Stimulated activated CD4-positive, alpha-beta T cell treated with anti-CD3 and anti-CD28 coated beads, Interleukin-12 subunit alpha, Interleukin-12 subunit beta, amount 100 ng/mL, for 4 hours (primary cell): ENCODE results near the gene PNMT.

Experiments used
- DNase-seq: peaks from one replicate; pipeline ENCODE4 v3.0.0-alpha.2; 2020

The PNMT gene

GRCh38 chr17:39655105-39655504 is 13.1 kb upstream of the PNMT start:
- no peak for DNase-seq

GRCh38 chr17:39658346-39658745 is 9.9 kb upstream of the PNMT start:
- DNase-seq = no peak

DNA sequence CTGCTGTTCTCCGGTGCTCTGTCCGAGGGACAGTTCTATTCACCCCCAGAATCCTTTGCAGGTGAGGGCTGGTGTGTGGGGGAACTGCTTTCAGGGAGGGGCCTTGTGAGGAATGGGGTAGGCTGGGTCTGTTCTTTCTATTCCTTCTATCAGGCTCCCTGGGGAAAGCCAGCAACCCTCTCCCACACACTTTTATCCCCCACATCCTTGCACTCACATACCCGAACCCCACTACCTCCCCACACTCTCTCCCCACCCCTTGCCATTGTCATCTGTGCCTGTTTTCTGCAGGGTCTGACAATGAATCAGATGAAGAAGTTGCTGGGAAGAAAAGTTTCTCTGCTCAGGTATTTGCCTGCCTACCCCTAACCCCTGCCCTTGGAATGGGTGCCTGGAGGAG is 9.5 kb upstream of the PNMT start:
- no peak for DNase-seq

DNA sequence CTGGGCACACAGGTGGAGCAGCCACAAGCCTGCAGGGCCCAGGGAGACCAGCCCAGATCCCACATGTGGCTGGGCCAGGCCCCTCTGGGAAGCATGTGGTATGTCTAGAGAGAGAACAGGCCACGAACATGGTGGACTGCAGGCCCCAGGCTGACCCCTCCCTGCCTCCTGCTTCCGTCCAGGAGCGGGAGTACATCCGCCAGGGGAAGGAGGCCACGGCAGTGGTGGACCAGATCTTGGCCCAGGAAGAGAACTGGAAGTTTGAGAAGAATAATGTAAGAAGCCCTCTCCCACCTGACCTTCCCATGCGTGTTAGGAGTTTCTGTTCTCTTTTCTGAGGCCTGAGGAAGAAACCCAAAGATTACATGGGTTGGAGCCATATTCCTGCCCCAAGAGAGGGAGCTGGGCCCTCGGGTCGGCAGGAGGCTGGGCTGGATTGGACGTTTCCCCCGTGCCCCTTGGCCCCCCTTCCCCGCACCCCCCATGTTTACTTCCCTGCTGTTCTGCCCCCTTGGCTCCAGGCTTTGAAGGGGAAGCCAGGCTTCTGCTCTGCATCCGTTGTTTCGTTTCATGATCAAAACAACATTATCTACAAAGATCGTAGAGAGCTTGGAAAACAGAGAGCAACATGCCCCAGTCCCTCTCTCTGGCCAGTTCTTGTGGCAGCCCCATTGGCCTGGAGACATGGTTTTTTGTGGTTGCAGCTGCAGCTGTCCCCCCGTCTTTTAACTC is 8.8 kb upstream of the PNMT start:
- DNase-seq = no peak

DNA sequence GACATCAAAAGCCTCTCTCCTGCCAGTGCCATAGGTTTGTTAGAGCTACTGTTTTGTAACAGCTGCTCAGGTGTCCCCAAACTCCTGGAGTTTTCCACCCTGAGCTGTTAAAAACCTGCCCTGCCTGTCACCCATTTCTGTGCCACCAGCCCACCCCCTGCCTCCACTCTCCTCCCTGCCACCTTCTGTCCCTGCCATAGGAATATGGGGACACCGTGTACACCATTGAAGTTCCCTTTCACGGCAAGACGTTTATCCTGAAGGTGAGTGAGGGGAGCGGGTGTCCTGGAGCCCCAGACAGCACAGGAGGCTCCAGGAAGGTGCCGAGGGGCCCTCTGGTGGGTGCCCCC is 8.3 kb upstream of the PNMT start:
- no peak for DNase-seq

DNA sequence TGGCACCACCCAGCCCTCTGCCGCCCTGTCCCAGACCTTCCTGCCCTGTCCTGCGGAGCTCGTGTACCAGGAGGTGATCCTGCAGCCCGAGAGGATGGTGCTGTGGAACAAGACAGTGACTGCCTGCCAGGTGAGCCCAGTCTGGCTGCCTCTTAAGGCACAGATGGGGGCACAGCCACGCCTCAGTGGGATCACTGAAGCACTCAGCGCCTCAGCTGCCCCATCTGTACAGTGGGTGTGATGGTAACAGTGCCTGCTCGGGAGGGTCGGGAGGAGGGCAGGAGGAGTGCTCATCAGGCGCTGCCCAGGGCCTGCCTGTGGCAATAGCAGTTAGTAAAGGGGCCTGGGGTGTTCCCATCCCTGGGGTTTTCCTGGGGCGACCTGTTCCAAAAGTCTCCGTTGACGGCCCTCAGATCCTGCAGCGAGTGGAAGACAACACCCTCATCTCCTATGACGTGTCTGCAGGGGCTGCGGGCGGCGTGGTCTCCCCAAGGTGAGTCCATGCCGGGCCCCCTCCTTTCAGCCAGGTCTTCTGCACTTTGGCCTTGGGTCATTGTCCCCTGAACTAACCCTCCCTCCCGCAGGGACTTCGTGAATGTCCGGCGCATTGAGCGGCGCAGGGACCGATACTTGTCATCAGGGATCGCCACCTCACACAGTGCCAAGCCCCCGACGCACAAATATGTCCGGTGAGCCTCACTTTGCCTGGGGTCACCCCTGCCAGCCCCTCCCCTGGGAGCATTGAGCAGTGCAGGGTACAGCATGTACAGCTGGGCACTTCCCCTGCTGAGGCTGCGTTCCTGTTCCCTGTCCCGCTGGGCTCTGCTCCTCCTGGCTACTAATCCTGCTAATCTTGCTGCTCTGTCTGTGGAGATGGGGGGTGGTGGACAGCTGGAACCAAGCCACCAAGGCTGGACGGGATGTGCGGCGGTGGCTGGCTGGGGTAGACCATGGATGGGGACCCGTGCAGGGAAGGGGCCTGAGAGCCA is 7.6 kb upstream of the PNMT start:
- DNase-seq = no peak

GRCh38 chr17:39661744-39662541 is 6.3 kb upstream of the PNMT start:
- no peak for DNase-seq

- DNase-seq = no peak
These were observed 5.5 kb upstream of the PNMT start for GRCh38 chr17:39662551-39663339.

DNA sequence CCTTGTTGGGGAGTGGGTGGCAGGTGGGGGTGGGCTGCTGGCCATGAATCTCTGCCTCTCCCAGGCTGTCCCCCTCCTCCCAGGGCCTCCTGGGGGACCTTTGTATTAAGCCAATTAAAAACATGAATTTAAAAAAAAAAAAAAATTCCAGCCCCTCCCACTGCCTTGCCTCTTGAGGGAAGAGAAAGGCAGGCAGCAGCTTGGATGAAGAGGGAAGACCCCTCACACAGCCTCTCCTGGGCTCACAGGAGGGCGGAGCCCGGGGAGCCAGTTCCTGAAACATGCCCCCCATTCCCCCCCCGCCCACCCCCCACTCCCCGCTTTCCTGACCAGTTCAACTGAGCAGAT is 4.9 kb upstream of the PNMT start:
- DNase-seq = no peak

DNA sequence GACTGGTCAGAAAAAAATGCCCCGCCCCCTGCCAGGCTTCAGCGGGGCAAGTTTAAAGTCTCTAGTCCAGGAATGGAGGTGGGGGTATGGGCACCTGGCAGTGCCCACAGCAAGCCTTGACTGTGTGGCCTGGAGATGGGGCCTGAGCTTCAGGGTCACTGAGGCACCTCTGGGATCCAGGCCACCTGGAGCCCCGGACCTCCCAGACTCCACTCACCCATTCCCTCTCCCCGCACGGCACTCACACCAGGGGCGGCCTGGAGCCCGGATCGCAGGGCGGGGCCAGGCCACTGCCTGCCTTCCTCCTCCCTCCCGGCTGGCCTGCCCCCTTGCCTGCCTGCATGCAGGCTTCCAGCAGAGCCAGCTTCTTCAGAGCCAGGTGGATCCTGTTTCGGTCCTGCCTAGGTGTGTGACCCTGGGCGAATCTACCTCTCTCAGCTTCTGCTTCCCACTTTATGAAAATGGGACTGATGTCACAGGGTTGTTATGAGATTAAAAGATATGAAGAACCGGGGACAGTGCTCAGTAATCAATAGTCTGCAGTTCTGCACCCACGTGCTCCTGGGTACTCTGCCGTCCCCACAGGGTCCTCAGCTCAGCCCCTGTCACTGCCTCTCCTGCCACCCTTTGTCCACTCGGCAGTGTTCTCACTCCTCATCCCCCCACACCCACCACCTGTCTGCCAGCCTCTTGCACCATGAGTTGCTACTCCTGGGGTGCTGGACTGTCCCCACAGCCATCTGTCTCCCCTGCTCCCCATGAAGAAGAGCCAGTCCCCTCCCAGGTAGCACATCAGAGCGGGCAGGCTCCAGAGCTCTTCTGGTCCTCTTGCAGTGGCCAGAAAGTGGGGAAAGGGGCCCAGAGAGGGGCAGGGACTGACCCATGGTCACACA is 4.3 kb upstream of the PNMT start:
- no peak for DNase-seq

DNA sequence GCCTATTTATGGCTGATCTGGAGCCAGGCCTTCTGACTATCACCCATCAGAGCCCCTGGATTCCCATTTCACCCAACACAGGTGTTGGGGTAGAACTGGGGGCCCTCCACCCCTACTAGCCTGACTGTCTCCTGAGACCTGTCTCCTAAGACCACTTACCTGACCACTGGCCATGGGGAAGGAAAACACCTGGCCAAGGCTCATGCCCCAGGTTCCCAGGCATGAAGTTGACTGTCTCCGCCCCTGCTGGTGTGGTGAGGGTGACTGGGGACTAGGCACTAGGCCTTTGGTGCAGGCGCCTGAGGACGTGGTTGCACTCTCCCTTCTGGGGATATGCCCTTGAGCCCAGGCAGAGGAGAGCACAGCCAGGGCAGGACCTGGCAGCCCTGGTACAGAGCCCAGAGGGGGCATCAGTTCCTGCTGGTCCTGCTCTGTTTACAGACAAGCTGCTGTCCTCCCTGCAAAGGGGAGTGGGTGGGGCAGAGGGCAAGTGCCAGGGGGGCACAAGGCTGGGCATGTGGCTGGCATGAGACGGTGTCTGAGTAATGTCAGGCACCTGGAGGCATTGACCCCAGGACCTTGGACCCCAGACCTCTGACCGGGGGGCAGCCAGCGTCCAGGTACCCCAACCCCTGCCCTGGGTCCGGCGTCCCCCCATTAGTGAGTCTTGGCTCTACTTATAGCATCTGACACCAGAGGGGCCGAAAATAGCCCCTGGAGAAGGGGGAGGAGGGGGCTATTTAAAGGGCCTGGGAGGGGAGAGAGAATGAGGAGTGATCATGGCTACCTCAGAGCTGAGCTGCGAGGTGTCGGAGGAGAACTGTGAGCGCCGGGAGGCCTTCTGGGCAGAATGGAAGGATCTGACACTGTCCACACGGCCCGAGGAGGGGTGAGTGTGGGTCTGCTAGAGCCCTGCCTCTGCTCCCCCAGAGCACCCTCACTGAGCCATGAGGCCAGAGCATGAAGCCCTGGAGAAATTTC is 3.4 kb upstream of the PNMT start, which contains the start of gene TCAP:
TSS of gene TCAP (plus strand) at position 769 of the 981 bp plus-strand sequence. CDS start at position 780, 11 bp downstream.
- no peak for DNase-seq

GRCh38 chr17:39665642-39666224 is 2.5 kb upstream of the PNMT start:
- DNase-seq = no peak

DNA sequence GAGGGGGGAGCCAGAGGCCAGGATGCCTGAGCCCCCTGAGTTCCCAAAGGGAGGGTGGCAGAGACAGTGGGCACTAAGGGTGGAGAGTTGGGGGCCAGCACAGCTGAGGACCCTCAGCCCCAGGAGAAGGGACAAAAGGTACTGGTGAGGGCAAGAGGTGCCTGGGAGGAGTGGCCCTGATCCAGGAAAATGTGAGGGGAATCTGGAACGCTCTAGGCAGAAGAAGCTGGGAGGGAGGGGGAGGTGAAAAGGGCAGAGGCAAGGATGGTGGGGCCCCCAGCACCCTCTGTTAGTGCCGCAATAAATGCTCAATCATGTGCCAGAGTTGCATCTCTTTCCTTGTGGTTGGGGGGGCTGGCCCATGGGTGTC is 2.0 kb upstream of the PNMT start:
- no peak for DNase-seq

GRCh38 chr17:39666601-39667261 is 1.5 kb upstream of the PNMT start:
- DNase-seq = no peak

GRCh38 chr17:39667262-39667944 is 850 bp upstream of the PNMT start:
- no peak for DNase-seq

- DNase-seq = no peak
These were observed 1.9 kb downstream of the PNMT start for GRCh38 chr17:39669897-39670735.

GRCh38 chr17:39670746-39671145 is 2.5 kb downstream of the PNMT start:
- DNase-seq = no peak
